CD4-positive, alpha-beta T cell treated with Interleukin-10 for 1 hour (primary cell): ENCODE results near the gene ORC1.
"Not testable (repeated sequence)": the region's sequence is repeated elsewhere in the genome, so short reads cannot be mapped to it uniquely, and the experiment has no call there.

Source experiments
- DNase-seq: peaks from one replicate; pipeline ENCODE4 v3.0.0-alpha.2; 2020

ORC1 gene

DNA sequence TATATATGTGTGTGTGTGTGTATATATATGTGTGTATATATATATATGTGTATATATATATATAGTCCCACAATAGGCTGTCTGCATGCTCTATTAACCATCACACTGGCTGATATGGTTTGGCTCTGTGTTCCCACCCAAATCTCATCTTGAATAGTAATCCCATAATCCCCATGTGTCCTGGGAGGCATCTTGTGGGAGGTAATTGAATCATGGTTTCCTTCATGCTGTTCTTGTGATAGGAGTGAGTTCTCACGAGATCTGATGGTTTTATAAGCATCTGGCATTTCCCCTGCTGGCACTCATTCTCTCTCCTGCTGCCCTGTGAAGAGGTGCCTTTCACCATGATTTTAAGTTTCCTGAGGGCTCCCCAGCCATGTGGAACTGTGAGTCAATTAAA is 34.4 kb downstream of the ORC1 start:
- DNase-seq = not testable (repeated sequence)

DNA sequence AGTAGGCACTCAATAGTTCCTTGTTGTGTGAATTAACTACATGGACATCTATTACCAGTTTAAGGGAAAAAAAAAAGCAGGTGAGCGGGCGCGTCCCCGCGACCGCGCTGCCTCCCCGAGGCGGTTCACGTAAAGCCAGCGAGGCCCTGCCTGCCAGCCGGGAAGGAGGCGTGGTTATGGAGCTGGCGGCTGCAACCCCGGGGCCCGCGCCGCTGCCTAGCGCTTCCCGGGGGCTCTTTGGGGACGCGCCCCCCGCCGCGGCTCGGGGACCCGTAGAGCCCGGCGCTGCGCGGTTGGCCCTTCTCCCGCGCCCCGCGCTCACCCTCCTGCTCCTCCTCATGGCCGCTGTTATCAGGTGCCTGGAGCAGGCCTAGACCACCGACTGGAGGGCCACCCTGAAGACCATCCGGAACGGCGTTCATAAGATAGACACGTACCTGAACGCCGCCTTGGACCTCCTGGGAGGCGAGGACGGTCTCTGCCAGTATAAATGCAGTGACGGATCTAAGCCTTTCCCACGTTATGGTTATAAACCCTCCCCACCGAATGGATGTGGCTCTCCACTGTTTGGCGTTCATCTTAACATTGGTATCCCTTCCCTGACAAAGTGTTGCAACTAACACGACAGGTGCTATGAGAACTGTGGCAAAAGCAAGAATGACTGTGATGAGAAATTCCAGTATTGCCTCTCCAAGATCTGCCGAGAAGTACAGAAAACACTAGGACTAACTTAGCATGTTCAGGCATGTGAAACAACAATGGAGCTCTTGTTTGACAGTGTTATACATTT is 35.6 kb downstream of the ORC1 start:
- peak; percentile 67 for DNase-seq

- DNase-seq = no peak
Measured at GRCh38 chr1:52367272-52367671, 37.0 kb downstream of the ORC1 start.

- DNase-seq = no peak
Measured at GRCh38 chr1:52366517-52366827, 37.8 kb downstream of the ORC1 start.

DNA sequence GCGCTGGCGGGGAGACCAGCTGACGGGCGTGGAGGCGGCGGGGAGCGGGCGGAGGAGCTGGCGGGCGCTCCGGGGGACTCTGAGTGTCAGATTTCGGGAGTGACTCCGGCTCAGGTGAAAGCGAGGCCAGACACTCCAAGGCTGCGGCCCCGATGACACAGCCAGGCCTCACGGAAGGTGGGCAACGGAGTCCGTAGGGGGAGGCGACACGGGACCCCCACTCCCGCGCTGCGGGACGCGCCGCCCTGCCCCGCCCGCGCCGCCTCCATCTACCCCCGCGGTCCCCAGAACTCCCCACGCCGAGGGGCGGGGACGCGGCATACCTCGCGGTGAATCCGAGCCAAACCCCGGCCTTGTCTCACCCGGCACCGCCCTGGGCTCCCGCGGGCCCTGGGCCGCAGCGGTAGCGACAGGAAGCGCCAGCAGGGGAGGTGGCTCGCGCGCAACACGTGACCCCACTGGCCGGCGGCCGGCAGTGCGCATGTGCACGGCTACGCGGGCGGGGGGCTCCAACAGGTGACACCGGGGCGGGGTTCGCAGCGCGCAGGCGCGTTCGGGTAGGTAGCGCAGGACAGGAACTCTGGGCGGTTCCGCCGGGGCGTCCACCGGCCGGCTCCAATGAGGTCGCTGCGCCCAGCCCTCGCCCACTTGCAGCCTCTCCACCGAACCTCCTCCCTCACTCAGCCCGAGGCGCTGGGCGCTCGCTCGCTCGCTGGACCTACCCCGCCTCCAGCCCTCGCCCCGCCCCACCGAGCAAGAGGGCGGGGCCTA is 38.3 kb downstream of the ORC1 start, which contains the start of gene CC2D1B:
TSS of gene CC2D1B (minus strand) at position 460 of the 771 bp plus-strand sequence. CDS start 1,585 bp downstream, outside the sequence.
- peak; percentile 100 for DNase-seq

GRCh38 chr1:52365071-52365745 is 39.0 kb downstream of the ORC1 start:
- DNase-seq = no peak

DNA sequence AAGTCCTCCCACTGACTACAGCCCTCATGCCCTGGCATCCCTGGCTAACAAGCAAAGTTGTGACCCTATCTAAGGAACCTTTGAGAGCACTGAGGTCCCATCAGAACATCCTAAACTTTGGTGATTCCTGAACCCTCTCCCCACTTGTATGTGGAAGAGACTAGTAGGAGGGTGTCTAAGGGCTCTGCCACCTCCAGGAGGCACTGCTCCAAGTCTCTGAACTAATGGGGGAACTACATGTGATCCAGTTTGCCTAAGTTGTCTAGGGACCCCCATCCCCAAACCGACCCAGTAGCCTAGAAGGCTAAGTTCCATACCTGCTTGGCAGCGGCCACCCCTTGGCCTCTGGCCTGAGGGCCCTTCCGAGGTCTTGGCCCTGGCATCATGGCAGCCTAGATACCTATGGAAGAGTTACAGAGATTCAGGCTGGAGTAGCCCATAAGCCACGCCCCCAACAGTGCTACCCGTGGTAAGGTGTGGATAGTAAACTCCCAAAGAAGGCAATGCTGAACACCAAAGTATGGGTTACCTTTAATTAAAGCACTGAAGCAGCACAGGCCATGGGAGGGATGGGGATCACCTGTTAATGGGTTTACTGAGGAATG is 39.9 kb downstream of the ORC1 start:
- no peak for DNase-seq

GRCh38 chr1:52360595-52360968 is 43.6 kb downstream of the ORC1 start:
- DNase-seq = no peak

DNA sequence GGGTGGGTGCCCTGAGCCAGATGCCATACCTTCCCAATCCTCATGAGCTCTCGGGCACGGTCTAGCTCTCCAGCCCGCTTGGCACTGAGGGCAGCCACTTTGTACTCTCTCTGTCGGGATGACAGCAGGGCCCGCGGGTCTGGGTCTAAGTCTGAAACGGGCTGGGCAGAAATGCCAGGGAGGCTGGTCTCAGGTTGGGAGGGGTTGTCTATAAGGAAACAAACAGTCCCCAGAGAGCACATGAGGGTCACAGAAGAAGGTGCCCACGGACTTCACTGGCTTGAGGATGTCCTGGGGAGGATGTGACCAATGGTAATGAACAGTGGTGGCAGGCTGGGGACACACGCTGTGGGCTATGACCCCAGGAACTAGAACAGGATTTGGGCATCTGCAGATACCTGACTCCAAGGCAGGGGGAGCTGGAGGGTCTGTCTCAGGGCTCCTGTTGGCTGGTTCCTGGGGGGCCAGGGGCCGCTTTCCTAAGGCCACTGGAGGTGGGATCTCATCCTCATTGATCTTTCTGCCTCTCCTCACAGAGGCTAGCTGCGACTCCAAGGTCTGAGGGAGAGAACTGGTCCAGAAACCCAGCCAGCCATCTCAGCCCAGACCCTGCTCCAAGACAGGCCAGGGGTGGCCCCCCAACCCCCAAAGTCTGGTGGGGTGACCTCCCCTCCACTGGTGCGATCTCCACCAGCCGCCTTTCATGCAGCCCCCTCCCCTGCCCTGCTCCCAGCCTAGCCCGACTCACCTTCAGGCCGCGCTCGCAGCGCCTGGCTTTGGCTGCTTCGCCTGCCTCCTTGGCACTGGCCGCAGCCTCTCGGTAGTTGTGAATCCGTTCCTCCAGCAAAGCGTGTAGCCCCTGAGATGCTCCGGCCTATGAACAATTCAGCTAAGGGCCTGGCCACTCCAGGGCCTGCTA is 44.3 kb downstream of the ORC1 start:
- DNase-seq = no peak

- no peak for DNase-seq
Measured at GRCh38 chr1:52358851-52359497, 45.2 kb downstream of the ORC1 start.

- DNase-seq = no peak
Measured at GRCh38 chr1:52357397-52357796, 46.8 kb downstream of the ORC1 start.

DNA sequence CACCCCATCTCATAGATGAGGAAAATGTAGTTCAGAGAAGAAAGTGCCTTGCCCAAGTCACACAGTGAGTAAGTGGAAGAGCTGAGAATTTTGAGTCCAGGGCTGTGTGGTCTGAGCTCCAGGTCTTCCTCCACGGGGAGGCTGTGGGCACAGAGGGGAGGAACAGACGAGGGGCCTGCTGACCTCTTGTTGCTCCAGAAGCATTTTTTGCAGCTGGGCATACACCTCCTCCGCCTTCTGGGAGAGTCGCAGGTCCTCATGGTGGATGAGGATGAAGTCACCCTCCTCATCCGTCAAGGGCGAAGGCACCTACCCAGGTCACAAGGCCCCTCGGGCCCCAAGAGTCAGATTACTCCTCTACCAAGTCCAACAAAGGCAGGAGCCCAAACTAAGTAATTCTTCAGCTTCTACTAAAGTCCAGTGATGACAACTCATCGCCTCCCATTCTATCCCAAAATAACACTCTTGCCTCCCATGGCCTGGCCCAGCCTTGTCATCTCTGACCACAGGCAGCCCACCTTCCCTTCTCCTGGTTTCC is 47.3 kb downstream of the ORC1 start:
- DNase-seq = no peak

DNA sequence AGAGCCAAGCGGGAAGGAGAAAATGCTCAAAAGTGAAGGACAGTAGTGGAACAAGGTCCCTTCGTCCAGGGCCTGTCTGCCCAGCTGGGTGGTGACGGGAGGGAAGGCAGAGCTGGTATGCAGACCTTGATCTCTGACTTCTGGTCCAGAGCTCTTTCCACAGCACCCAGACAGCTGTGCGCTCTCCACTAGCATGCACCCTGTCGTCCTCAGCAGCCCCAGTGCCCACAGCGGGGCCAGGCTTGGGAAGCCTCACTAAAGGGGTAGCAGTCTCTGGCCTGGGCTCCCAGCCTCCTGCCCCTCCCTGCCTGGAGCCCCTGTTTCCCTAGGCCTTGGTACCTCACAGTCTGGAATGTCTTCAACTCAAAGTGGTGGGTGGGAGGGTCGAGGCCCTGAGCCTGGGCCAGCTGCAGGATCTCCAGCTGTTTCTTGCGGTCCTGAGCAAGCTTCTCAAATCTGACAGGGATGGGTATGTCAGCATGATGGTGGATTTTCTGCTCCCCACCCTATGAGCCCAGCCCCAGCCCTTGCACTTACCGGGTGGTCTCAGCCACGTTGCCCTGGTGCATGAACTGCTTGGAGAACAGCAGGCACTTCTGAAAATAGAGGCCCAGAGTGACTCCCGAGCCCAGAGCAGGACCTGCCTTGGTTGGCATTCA is 48.2 kb downstream of the ORC1 start:
- no peak for DNase-seq

DNA sequence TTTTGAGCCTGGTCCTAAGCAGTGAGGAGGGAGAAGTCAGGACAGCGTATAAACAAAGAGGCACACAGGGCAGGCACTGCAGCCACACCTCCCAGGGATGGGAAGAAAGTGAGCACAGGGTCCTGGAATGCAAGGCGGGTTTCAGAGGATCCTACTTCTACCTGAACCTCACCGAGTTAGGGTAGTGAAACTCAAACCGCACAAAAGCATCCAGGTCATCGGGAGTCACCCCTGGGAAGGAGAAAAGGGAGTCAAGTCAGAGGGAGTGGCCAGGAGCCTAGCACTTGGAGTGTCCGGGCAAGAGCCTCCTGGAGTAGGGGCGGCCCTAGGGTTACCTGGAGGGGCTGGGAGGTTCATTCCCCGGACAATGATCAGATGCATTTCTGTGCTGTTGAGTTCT is 48.8 kb downstream of the ORC1 start:
- no peak for DNase-seq

DNA sequence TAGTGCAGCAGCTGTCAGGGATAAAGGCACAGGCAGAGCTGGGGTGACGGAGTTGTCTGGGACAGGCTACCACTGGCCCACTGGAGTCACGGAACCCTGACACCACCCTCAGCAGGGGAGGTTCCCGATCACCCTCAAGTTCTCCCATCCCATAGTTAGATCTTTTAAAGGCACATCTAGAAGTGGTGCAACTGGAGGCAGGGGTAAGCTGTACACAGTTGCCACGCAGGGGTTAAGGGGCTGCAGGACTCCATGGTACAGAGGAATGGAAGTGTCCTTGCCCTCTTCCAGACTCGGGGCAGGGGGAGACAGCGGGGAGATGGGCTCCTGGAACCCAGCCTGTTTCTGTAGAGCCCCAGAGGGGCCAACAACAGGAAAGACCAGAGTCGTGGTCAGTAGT is 51.5 kb downstream of the ORC1 start:
- DNase-seq = no peak

GRCh38 chr1:52348704-52349300 is 55.4 kb downstream of the ORC1 start:
- no peak for DNase-seq

DNA sequence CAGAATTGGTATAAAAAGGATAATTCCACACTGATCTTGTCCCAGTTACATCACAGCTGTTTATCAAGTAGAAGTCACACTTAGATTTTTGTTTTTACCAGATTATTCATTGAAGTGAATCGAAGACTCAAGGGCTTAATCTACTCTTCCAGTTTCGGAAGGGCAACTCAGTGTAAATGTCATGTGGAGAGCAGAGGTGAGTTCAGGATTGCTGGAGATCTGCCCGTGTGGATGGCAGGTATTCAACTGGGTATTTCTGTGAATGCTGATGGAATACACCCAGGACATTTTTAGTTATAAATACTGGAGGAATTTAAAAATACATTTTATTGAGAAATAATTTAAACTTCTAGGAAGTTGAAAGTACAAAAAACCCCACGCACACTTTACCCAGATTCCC is 57.6 kb downstream of the ORC1 start:
- no peak for DNase-seq

GRCh38 chr1:52345252-52345651 is 59.0 kb downstream of the ORC1 start:
- no peak for DNase-seq

DNA sequence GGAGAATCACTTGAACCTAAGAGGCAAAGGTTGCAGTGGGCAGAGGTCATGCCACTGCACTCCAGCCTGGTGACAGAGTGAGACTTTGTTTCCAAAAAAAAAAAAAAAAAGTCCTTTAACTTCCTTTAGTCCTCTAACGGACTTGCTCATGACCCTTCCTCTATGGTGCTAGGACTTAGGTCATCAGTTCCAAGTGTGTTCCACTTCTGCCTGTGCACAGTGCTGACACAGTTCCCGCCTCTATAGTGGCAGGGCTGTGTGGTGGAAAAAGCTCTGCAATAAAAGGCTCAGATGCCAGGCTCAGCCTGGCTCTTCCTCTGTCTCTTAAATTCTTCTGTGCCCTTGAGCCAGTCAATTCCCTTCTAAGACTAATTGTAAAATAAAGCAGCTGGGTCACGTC is 60.2 kb downstream of the ORC1 start:
- DNase-seq = no peak

GRCh38 chr1:52341655-52342260 is 62.5 kb downstream of the ORC1 start:
- no peak for DNase-seq
